DMS153 (cell line): ENCODE results near the gene CXCL14.
"Not testable (repeated sequence)": the region's sequence is repeated elsewhere in the genome, so short reads cannot be mapped to it uniquely, and the experiment has no call there.

ENCODE experiments used
- DNase-seq: peaks from one replicate; lab custom pipeline; 2025; lab: John Stamatoyannopoulos, UW

The CXCL14 gene

DNA sequence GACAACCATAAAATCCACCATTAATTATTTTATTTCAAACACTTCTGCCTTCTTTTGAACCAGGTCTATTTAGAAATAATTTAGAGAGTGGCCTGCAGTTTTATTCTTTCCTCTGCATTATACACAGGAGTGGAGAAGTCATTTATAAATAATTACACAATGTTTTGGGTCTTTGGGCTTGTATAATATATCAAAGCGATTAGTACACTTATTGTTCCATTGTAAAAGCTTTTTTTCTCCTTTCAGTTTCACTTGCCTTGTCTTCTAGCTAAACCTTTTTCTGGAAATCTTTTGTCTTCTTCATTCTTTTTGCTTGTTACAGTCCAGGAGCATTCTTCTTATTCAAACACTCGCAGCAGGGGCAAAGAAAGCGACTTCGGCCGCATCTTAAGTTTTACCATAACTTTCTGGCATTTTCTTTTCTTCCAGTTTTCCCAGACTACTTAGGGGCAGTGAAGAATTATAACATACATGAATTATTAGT lies 35.7 kb downstream of the CXCL14 start:
- DNase-seq = no peak

DNA sequence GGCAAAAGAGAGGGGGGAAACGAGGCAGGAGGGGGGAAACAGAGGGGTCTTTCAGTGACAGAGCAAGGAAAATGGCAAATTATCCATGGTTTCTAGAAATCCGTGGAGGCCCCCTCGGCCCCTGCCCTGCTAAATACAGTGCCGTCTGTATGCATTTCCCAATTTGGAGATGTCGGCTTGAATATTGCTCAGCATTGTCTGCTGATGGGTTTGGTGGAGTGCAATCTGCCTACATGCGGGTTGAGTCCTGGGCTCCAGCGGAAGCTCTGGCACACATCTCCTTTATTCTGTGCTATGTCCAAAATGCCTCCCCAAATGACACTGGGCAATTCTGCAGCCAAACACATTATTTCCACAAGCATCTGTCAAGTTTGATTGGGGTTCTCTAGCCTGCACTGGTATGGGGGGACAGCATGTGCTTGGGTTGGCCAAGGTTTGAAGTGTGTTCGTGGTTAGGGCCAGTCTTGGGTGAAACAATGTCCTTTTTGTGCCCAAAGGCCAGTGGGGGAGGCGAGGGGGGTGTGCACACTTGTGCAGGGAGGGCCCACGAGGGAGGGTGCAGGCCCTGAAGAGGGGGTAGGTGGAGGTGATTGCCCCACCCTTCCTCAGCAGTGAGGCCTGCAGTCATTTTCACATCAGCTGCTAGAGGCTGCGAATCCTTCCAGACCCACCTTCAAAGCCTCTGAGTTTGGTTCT lies 36.8 kb downstream of the CXCL14 start:
- no peak for DNase-seq

DNA sequence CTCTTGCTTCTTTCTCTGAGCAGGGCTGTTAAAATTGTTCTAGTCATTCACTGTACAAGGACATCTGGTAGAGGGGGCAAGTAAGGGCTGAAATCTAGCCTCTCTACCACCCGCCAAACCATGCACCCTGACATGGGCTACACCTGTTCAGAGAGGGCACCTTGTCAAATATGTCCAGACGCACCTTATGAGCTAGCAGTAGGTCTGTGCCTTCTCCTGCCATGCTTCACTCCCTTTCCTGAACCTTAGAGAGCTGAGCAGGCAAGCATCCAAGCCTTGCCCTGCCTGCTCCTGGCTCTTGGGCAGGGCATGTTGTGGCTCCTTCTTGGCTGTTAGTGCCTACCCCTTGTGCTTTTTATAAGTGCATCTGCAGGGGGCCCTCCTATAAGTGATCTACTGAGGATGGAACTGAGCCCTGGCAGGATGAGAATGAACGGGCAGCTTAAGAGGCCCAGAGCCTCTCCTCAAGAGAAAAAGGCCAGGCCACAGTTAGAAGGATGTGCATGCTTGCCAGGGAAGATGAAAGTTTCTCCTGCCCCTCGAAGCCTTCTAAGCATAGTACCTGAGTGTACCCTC lies 39.3 kb downstream of the CXCL14 start:
- no peak for DNase-seq

DNA sequence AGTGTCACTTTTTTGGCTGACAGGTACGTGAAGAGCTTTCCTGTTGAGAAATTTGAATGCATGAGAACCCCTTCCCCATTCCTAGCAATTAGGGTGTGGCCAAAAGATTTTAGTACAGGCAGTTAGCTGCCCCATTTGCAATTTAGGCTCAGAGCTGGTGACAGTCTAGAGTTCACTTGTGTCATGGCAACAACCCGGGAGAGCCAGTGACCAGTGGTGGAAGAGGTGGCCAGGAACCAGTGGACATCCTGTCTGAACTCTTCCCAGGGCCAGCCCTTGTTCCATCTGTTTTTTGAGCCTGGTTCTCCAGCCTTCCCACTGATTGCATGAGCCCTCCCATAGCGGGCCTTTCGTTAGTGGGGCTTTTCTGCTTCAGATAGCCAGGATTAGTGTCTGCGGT lies 40.5 kb downstream of the CXCL14 start:
- DNase-seq = no peak

DNA sequence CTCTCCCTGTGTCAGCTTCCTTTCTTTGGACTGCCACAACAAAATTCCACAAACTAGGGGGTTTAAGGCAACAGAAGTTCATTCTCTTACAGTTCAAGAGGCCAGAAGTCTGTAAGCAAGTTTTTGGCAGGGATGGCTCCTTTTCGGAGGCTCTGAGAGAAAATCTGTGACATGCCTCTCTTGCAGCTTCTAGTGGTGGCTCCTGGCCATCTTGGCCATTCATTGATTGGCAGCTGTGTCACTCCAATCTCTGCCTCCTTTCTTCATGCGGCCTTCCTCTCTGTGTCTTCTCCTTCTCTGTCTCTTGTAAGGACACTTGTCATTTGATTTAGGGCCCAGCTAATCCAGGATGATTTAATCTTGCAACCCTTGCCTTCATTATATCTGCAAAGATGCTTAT lies 41.0 kb downstream of the CXCL14 start:
- no peak for DNase-seq

DNA sequence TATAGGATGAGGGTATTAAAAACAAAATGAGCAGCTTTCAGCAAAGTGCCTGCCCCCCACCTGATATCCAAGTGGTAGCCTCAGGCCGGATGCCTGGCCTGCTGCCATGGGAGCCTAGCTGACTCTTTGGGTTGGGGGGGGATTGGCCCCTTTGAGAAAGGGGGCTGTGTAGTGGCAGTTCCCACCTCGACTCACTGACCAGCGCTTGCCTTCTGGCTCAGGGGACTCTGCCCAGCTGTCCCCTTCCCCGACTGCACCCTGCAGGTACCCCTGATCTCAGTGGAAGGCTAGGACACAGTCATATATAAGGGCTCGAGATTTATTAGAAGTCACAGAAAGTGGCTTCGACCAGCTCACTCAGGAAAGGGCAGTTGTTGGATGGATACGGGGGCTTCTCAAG lies 41.5 kb downstream of the CXCL14 start:
- no peak for DNase-seq

DNA sequence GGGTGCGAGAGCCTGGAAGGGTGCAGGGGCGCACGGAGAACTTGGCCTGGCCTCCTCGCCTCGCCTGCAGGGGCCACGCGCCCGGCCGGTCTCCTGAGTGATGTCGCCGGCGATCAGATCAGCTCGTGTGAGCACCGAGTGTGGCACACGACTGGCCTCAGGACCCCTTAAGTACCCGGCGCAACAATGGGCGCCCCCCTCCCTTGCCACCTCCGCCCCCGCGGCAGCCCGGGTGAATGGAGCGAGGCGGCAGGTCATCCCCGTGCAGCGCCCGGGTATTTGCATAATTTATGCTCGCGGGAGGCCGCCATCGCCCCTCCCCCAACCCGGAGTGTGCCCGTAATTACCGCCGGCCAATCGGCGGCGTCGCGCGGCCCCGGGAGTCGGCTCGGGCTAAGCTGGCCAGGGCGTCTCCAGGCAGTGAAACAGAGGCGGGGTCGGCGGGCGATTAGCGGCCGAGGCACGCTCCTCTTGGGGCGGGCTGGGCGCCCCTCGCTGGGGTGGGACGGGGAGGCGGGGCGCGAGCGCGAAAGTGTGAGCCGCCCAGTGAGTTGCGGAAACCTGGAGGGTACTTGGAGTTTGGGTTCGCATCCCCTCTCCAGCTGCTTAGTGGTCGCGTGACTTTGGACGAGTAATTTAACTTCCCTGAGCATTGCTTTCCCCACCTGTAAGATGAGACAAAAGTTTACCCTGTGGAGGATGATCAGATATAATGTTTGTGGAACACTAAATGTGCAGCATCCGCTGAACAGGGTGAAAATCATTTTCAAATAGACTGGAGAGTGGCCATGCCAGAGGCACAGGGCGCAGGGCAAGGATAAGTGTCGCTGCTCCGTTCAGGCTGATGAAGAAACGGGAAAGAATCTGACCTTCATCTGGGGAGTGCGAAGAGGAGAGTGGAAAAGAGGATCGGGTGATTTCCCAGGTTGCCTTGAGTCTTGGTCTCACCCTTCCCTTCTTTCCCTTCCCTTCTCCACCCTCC lies 42.7 kb downstream of the CXCL14 start, which contains the start of gene NEUROG1:
Gene NEUROG1, minus strand, starts transcription at position 145 of the 982 bp plus-strand sequence. CDS start 274 bp downstream, outside the sequence.
- no peak for DNase-seq

DNA sequence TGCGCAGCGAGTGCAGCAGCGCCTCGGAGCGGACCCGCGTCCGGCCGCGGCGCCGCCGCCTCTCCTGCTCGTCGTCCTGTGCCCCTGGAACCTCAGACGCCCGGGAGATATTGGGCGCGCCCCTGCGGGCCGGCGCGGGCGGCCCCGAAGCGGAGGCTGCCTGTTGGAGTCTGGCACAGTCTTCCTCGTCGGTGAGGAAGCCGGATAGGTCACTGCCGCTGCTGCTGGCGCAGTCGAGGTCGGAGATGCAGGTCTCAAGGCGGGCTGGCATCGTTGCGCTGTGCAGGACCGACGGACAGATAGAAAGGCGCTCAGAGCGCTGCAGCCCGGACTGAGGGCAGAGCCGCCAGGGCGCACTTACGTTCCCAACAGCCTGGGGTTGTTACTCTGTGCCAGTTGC lies 43.4 kb downstream of the CXCL14 start:
- DNase-seq = no peak

DNA sequence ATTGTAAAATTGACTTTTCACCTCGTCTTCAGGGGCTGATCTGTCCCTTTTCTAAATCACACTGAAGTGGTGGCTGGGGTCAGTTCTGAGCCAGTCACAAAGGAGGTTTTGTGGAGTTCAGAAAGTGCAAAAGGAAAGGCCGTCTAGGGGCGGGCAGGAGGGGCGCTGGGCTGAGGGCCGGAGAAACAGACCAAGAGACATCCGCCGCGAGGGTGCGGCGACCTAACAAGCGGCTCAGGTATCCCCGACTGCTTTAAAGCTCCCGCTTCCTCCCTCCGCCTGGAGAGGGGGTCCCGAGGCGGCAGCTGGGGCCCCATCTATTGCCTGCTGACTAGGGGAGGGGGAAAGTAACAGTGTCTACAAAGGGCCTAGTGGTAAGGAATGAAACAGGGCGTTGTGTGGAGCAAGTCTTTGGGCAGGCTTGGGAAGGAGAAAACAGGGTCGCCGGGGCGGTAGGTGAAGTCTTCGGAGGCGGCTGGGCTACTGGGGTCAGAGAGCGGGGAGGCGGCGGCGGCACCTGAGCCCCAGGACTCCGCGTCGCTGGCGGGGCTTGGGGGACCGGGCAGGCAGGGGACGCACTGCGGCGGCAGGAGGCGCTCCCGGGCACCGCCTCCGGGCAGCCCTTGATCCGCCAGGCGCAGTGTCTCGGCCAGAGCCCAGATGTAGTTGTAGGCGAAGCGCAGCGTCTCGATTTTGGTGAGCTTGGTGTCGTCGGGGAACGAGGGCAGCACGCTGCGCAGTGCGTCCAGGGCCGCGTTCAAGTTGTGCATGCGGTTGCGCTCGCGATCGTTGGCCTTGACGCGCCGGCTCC lies 44.0 kb downstream of the CXCL14 start:
- no peak for DNase-seq

DNA sequence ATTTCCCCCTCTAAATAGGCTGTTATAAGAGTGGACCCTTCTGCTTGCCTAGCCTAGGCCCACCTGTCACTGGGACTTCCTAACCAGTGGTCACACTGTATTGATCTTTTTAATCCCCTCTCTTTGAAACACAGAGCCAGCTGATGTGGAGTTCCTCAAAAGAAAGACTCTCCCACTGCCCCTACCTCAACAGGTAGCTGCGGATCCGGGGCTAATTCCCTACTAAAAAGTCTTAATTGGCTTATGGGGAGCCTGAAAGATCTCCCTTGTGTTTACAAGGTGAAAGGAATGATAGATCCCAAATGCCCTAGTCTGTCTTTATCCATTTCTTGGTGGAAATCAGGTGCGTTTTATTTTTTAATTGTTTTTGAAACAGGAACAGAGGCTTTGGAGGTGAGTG lies 45.0 kb downstream of the CXCL14 start:
- DNase-seq = no peak

DNA sequence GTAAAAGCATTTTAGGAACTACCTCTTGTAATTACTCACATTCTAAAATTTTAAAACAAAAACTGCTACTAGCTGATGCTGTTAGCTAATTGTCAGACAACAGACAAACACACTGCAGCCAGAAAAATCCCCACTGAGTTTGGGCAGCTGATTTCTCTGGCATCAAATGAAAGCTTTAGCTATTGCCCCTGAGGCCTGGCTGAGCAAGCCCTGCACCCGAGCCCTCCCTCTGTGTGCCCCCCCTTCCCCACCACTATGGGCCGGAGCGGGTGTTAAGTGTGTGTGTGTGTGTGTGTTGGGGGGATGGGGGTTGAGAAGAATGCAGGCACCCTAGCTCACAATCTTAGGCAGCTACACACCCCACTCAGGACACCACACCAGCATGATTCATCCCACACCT lies 45.5 kb downstream of the CXCL14 start:
- no peak for DNase-seq

DNA sequence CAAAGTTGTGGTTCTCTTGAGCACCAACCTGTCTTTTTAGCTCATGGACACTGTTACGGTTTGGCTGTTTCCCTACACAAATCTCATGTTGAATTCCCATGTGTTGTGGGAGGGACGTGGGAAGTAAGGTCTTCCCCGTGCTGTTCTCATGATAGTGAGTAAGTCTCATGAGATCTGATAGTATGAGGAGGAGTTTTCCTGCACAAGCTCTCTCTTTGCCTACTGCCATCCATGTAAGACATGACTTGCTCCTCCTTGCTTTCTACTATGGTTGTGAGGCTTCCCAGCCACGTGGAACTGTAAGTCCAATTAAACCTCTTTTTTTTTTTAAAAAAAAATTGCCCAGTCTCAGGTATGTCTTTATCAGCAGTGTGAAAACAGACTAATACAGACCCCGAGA lies 49.2 kb downstream of the CXCL14 start:
- not testable (repeated sequence) for DNase-seq

DNA sequence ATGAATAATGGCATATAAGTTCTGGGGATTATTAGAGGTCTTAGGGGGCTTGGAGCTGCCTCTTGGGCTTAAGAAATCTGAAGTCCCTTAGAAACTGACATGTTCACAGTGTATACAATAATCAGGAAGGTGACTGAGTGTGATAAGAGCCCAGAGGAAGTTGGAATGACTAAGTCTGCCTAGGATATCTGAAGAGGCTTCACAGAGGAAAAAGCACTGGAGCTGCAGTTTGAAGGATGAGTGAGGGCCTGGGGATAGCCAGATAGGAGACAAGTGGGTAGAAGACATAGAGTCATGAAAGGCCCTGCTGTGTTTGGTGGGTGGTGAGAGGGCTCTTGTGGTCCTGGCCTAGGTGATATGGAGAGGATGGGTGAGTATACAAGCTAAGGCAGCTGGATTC lies 51.9 kb downstream of the CXCL14 start:
- no peak for DNase-seq

DNA sequence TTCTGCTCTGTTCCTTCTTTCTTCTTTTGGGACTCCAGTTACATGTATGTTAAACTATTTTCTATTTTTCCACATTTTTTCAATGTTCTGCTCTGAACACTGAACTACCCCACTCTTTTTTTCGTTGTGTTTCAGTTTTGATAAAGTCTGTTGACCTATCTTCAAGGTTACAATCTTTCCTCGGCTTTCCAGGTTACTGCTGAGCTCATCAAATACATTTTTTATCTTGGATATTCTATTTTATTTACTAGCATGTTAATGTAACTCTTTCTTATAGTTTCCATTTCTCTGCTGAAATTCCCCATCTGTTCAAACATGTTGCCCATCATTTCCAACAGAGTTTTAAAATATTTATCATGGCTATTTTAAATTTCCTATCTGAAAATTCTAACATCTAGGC lies 56.8 kb downstream of the CXCL14 start:
- DNase-seq = no peak
